ENCODE results near the gene FAHD1. TPM values are rescaled to one million over a fixed set of nuclear protein-coding genes. Genes with fewer than 3 reads are reported as not detected.

FAHD1 gene
- total RNA-seq, 5 donors from 2014 or later (not counting 1 experiment from before 2014, with no cell fraction given): 6.2 to 15.3 (median 11.2) TPM

DNA sequence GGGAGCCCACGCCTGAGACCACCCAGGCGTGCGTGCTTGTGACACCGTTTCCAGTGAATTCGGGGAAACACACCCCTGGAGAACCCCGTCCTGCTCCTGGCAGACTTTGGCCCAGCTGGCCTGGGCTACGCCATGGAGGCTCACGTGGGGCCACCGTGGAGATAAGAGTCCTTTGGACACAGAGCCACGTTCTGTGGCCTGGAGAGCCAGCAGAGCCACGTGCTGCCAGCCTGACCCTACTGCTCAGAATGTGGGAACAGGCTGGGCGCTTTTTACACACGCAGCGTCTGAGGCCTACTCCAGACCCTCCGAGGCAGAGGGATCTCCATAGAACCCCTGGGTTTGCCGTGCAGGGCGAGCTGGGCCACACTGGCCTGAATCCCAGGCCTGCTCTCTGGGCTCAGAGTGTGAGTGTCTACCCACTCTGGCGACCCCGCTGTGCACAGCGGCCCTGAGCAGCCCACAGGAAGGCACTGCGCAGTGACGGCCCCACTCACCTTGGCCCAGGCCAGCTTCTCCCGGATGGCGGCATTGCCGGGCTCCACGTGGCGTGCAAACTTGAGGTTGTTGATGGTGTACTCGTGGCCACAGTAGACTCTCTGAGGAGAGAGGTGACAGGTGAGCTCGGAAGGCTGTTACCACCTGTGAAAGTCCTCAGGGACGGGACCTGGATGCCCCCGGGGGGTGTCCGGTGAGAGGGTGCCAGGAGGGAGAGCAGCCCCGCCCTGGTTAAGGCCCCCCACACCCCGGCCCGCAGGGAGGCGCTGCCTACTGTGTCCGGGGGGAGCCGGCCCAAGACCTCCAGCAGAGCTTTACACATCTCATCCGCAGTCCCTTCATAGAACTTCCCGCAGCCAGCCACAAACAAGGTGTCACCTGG, 10.4 kb upstream of the FAHD1 start:
- CTCF ChIA-PET: no interaction called here
- POLR2A ChIA-PET: no interaction called here
- Histone ChIP-seq H3K27me3 (replicated peaks in 1 of 2; ENCODE audit: control insufficient read depth in 2 of 2, extremely low read depth in 1 of 2, insufficient read depth in 2 of 2, low read length in 1 of 2) (no peaks in the 10 kb centered on the region), H3K27ac (ENCODE audit: low read length) (no peak overlapping the region), H3K36me3 (ENCODE audit: control insufficient read depth in 2 of 2, extremely low read depth in 1 of 2, insufficient read depth in 1 of 2, low read length in 1 of 2) (peaks cover 36 to 70% of the 10 kb centered on the region in 2 donors), H3K4me3 (ENCODE audit: control insufficient read depth in 1 of 2, extremely low read depth in 1 of 2, low read length in 1 of 2) (no peak overlapping the region), H3K9me3 (no peaks in the 10 kb centered on the region), H3K4me1 (ENCODE audit: control insufficient read depth in 1 of 2, extremely low read depth in 1 of 2, insufficient read depth in 2 of 2, low read length in 2 of 2) (peaks cover 0 to 7% of the 10 kb centered on the region in 2 experiments)
- Mint-ChIP-seq H3K4me3 (no peak overlapping the region), H3K27ac (no peak overlapping the region), H3K4me1 (peaks cover 7 to 11% (median 10%) of the 10 kb centered on the region in 3 donors), H3K27me3 (no peaks in the 10 kb centered on the region), H3K36me3 (peaks cover 18% of the 10 kb centered on the region), H3K9me3 (no peaks in the 10 kb centered on the region)
- DNase-seq: no peak
- ATAC-seq (replicated peaks in 1 of 4): no peak
- WGBS (ENCODE audit: insufficient coverage): 96% methylated on average over 38 of the region's 40 CpGs

DNA sequence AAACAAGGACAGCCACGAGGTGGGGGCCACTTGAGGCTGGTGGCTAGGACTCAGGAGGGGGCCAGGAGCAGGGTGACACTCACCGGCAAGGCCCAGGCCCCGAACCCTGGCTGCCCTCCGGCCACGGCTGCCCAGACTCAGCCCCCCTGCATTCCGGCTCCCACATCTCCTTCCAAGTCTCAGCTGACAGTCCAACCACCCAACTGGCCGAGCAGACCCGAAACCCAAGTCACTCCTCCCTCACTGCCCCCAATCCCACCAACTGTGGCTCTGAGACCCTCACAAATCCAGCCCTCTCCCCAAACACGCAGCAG, 9.8 kb upstream of the FAHD1 start:
- Mint-ChIP-seq H3K4me1 (peaks cover 7 to 11% (median 10%) of the 10 kb centered on the region in 3 donors), H3K27ac (no peak overlapping the region), H3K27me3 (no peaks in the 10 kb centered on the region), H3K36me3 (peaks cover 18% of the 10 kb centered on the region), H3K4me3 (no peak overlapping the region), H3K9me3 (no peaks in the 10 kb centered on the region)
- Histone ChIP-seq H3K27me3 (replicated peaks in 1 of 2; ENCODE audit: control insufficient read depth in 2 of 2, extremely low read depth in 1 of 2, insufficient read depth in 2 of 2, low read length in 1 of 2) (no peaks in the 10 kb centered on the region), H3K9me3 (no peaks in the 10 kb centered on the region), H3K36me3 (ENCODE audit: control insufficient read depth in 2 of 2, extremely low read depth in 1 of 2, insufficient read depth in 1 of 2, low read length in 1 of 2) (peaks cover 40 to 76% of the 10 kb centered on the region in 2 donors), H3K4me1 (ENCODE audit: control insufficient read depth in 1 of 2, extremely low read depth in 1 of 2, insufficient read depth in 2 of 2, low read length in 2 of 2) (peaks cover 0 to 12% of the 10 kb centered on the region in 2 experiments), H3K4me3 (ENCODE audit: control insufficient read depth in 1 of 2, extremely low read depth in 1 of 2, low read length in 1 of 2) (no peak overlapping the region), H3K27ac (ENCODE audit: low read length) (no peak overlapping the region)
- ATAC-seq (replicated peaks in 1 of 4) (no peak), DNase-seq (no peak)
- ChIA-PET POLR2A (no interaction called here), CTCF (no interaction called here)
- WGBS (ENCODE audit: insufficient coverage): 97% methylated on average over 9 of the region's 9 CpGs

DNA sequence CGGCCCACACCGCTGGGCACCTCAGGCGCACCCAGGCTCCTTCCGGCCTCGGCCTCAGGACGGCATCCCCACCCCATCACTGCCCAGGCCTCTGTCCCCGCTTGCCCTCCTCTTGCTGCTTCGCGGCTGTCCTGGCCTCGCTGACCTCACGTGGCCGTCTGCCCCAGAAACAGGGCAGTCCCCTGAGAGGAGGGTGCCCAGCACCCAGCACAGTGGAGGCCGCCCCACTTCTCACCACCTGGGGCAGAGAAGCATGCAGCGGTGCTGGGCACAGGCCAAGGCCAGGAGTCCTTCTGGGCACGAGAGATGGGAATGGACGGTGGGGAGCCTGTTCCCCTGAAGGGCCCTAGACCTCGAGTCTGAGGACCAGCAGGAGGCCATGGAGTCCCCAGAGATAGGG, 9.3 kb upstream of the FAHD1 start:
- Histone ChIP-seq H3K36me3 (ENCODE audit: control insufficient read depth in 2 of 2, extremely low read depth in 1 of 2, insufficient read depth in 1 of 2, low read length in 1 of 2) (peaks cover 45 to 81% of the 10 kb centered on the region in 2 donors), H3K4me3 (ENCODE audit: control insufficient read depth in 1 of 2, extremely low read depth in 1 of 2, low read length in 1 of 2) (no peak overlapping the region), H3K27ac (ENCODE audit: low read length) (no peak overlapping the region), H3K9me3 (no peaks in the 10 kb centered on the region), H3K4me1 (ENCODE audit: control insufficient read depth in 1 of 2, extremely low read depth in 1 of 2, insufficient read depth in 2 of 2, low read length in 2 of 2) (peaks cover 0 to 17% of the 10 kb centered on the region in 2 experiments), H3K27me3 (replicated peaks in 1 of 2; ENCODE audit: control insufficient read depth in 2 of 2, extremely low read depth in 1 of 2, insufficient read depth in 2 of 2, low read length in 1 of 2) (no peaks in the 10 kb centered on the region)
- WGBS (ENCODE audit: insufficient coverage): 96% methylated on average over 14 of the region's 17 CpGs
- Mint-ChIP-seq H3K27me3 (no peaks in the 10 kb centered on the region), H3K4me1 (peaks cover 6 to 9% (median 7%) of the 10 kb centered on the region in 3 donors), H3K36me3 (peaks cover 18% of the 10 kb centered on the region), H3K9me3 (no peaks in the 10 kb centered on the region), H3K27ac (no peak overlapping the region), H3K4me3 (no peak overlapping the region)
- ChIA-PET POLR2A (no interaction called here), CTCF (no interaction called here)
- ATAC-seq (replicated peaks in 1 of 4): no peak
- DNase-seq: no peak

DNA sequence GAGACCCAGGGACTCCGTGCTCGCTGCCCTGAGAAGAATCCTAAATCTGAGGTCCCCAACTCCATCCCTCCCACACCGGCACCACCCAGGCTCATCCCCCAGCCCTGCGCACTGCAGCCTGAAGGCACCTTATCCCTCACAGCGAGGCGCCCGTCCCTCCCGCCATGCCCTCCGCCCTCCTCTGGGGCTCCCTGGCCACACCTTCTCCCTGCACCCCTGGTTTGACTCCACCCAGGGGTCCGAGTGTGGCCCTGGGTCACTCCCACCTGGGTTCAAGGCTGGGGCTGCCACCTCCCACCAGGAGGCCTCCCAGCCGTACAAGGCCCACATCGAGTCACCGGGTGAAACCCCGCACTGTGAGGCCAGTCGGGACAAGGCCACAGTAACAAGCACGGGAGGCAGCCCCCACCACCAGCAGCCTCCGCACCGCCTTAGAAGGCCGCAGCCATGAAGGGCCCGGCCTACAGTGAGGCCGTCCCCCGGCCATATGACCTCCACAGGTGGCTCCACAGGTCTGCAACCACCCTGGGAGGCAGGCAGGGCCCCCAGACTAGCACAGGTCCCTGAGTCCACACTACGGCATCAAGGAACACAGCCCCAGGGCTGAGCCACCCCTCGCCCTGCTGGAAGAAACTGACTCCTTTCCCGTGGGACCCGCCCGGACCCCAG, 8.7 kb upstream of the FAHD1 start:
- H3K27me3 Mint-ChIP-seq: no peaks in the 10 kb centered on the region
- ChIA-PET POLR2A (no interaction called here), CTCF (no interaction called here)
- Histone ChIP-seq H3K27me3 (replicated peaks in 1 of 2; ENCODE audit: control insufficient read depth in 2 of 2, extremely low read depth in 1 of 2, insufficient read depth in 2 of 2, low read length in 1 of 2) (no peaks in the 10 kb centered on the region), H3K27ac (ENCODE audit: low read length) (no peak overlapping the region), H3K4me1 (ENCODE audit: control insufficient read depth in 1 of 2, extremely low read depth in 1 of 2, insufficient read depth in 2 of 2, low read length in 2 of 2) (peaks cover 0 to 19% of the 10 kb centered on the region in 2 experiments), H3K9me3 (no peaks in the 10 kb centered on the region), H3K36me3 (ENCODE audit: control insufficient read depth in 2 of 2, extremely low read depth in 1 of 2, insufficient read depth in 1 of 2, low read length in 1 of 2) (peaks cover 47 to 78% of the 10 kb centered on the region in 2 donors), H3K4me3 (ENCODE audit: control insufficient read depth in 1 of 2, extremely low read depth in 1 of 2, low read length in 1 of 2) (no peak overlapping the region)
- DNase-seq: no peak
- H3K4me3 Mint-ChIP-seq: no peak overlapping the region
- H3K36me3 Mint-ChIP-seq: peaks cover 14% of the 10 kb centered on the region
- ATAC-seq (replicated peaks in 1 of 4): no peak
- no peak overlapping the region for H3K27ac Mint-ChIP-seq
- H3K4me1 Mint-ChIP-seq: peaks cover under 1 to 3% (median 2%) of the 10 kb centered on the region in 3 donors
- 94% methylated on average over 27 of the region's 27 CpGs for WGBS (ENCODE audit: insufficient coverage)
- no peaks in the 10 kb centered on the region for H3K9me3 Mint-ChIP-seq

DNA sequence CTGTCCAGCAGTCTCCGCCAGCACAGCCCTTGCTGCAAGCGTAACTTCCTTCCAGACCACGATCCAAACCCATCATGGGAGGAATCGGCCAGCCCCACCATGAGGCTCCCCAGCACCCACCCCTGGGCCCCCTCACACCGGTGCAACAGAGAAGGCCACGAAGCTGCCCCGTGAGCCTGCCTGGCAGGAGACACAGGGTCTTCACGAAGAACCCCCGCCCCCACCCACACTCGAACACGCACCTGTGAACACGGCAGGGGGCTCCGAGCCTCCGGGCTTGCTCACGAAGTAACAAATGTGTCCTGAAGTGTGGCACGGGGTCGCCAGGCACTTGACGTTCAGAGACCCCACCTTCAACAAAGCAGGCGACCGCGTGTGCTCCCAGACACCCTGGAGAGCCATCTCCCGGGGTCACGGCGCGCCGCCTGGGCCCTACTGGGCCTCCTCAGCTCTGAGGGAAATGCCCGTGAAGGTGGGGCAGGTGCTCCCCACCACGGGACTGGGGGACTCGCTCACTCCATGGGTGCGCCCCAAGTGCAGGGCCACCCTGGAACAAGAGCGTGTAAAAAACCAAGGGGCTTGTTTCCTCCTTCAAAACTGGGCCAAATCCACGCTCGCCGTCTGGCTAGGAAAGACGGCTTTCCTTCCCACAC, 8.0 kb upstream of the FAHD1 start:
- no peak overlapping the region for H3K27ac Mint-ChIP-seq
- Histone ChIP-seq H3K36me3 (ENCODE audit: control insufficient read depth in 2 of 2, extremely low read depth in 1 of 2, insufficient read depth in 1 of 2, low read length in 1 of 2) (peaks cover 47 to 71% of the 10 kb centered on the region in 2 donors), H3K9me3 (no peaks in the 10 kb centered on the region)

DNA sequence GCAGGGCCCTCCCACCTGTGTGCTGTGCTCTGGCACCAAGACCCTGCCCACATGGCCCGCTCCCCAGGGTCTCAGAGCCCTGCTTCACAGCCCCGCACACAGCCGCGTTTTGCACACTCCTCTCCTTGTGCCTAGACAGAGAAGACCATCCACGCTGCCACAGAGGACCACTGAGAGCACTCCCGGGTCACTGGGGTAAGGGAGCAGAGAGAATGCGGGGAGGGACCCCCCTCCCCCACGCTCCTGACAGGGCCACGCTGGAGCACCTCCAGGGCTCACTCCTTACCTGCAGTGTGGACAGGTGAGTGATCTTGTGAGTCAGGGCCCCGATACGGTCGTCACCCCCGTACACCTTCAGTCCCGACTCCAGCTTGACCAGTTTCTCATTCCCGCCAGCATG, 7.4 kb upstream of the FAHD1 start:
- H3K36me3 Mint-ChIP-seq: peaks cover 9% of the 10 kb centered on the region
- no peak overlapping the region for H3K27ac Mint-ChIP-seq
- no peak overlapping the region for H3K4me3 ChIP-seq (ENCODE audit: control insufficient read depth in 1 of 2, extremely low read depth in 1 of 2, low read length in 1 of 2)

More for the DNA sequence above, 8.0 kb upstream of the FAHD1 start:
- ChIA-PET CTCF (no interaction called here), POLR2A (no interaction called here)
- peaks cover 0 to 23% of the 10 kb centered on the region in 2 experiments for H3K4me1 ChIP-seq (ENCODE audit: control insufficient read depth in 1 of 2, extremely low read depth in 1 of 2, insufficient read depth in 2 of 2, low read length in 2 of 2)
- Mint-ChIP-seq H3K27me3 (no peaks in the 10 kb centered on the region), H3K36me3 (peaks cover 9% of the 10 kb centered on the region), H3K9me3 (no peaks in the 10 kb centered on the region), H3K4me3 (no peak overlapping the region), H3K4me1 (peaks cover 0 to 7% (median 4%) of the 10 kb centered on the region in 3 donors)
- 96% methylated on average over 31 of the region's 35 CpGs for WGBS (ENCODE audit: insufficient coverage)
- H3K4me3 ChIP-seq (ENCODE audit: control insufficient read depth in 1 of 2, extremely low read depth in 1 of 2, low read length in 1 of 2): no peak overlapping the region
- DNase-seq (no peak), ATAC-seq (replicated peaks in 1 of 4) (no peak)
- no peaks in the 10 kb centered on the region for H3K27me3 ChIP-seq (replicated peaks in 1 of 2; ENCODE audit: control insufficient read depth in 2 of 2, extremely low read depth in 1 of 2, insufficient read depth in 2 of 2, low read length in 1 of 2)
- H3K27ac ChIP-seq (ENCODE audit: low read length): no peak overlapping the region

More for the DNA sequence above, 7.4 kb upstream of the FAHD1 start:
- Histone ChIP-seq H3K36me3 (ENCODE audit: control insufficient read depth in 2 of 2, extremely low read depth in 1 of 2, insufficient read depth in 1 of 2, low read length in 1 of 2) (peaks cover 47 to 71% of the 10 kb centered on the region in 2 donors), H3K9me3 (no peaks in the 10 kb centered on the region), H3K27me3 (replicated peaks in 1 of 2; ENCODE audit: control insufficient read depth in 2 of 2, extremely low read depth in 1 of 2, insufficient read depth in 2 of 2, low read length in 1 of 2) (no peaks in the 10 kb centered on the region), H3K4me1 (ENCODE audit: control insufficient read depth in 1 of 2, extremely low read depth in 1 of 2, insufficient read depth in 2 of 2, low read length in 2 of 2) (peaks cover 0 to 29% of the 10 kb centered on the region in 2 experiments), H3K27ac (ENCODE audit: low read length) (no peak overlapping the region)
- DNase-seq: no peak
- ChIA-PET POLR2A (no interaction called here), CTCF (no interaction called here)
- peaks cover 3 to 13% (median 10%) of the 10 kb centered on the region in 3 donors for H3K4me1 Mint-ChIP-seq
- WGBS (ENCODE audit: insufficient coverage): 95% methylated on average over 11 of the region's 15 CpGs
- H3K9me3 Mint-ChIP-seq: no peaks in the 10 kb centered on the region
- no peak overlapping the region for H3K4me3 Mint-ChIP-seq
- no peaks in the 10 kb centered on the region for H3K27me3 Mint-ChIP-seq
- ATAC-seq (replicated peaks in 1 of 4): no peak

Data from T-cell (primary cell).